ENCODE data around the gene PTGR3. TPM values are rescaled to one million over a fixed set of nuclear protein-coding genes. Genes with fewer than 3 reads are reported as not detected.

PTGR3 gene
- total and polyA plus RNA-seq, 2 of the 8 experiments (the other 6 are each of a cell fraction or from before 2014, with no cell fraction given) = 2.0 to 3.6 TPM

GRCh38 chr18:75216911-75217689 is 8.2 kb upstream of the PTGR3 start (continued):
- TF ChIP-seq CHD7 (IDR thresholded peaks at IDR 0.05; ENCODE audit: insufficient replicate concordance, low read length) (no peak), EP300 (IDR thresholded peaks at IDR 0.05; ENCODE audit: borderline replicate concordance in 1 of 2, low read depth in 2 of 2, low read length in 2 of 2) (no peak), TAF1 (IDR thresholded peaks at IDR 0.05; ENCODE audit: low read depth, low read length) (no peak), EZH2 (IDR thresholded peaks at IDR 0.05; ENCODE audit: low read depth, low read length, severe bottlenecking) (no peak), RXRA (IDR thresholded peaks at IDR 0.05; ENCODE audit: insufficient read depth, low read depth, low read length) (no peak), POU5F1 (IDR thresholded peaks at IDR 0.05; ENCODE audit: low read depth, low read length) (no peak), TCF12 (IDR thresholded peaks at IDR 0.05; ENCODE audit: low read depth, low read length) (no peak), NANOG (IDR thresholded peaks at IDR 0.05; ENCODE audit: insufficient read depth, low read depth, low read length, poor library complexity, severe bottlenecking) (no peak), CHD1 (IDR thresholded peaks at IDR 0.05; ENCODE audit: low read depth, low read length) (no peak), MAX (IDR thresholded peaks at IDR 0.05) (no peak)

All from H1 (cell line).